Loucy (cell line): ENCODE data around the gene SPACA9.

Experiments
- H2AFZ ChIP-seq: fragments of 200-600 bp; sonication (generic); 2 replicates; pipeline ENCODE4 v1.6.0; 2016; ENCODE audit warnings: antibody characterized with exemption, mild to moderate bottlenecking, low read length, moderate library complexity
- H3F3A ChIP-seq: fragments of 200-600 bp; 2 replicates; pipeline ENCODE4 v1.6.0; 2016; ENCODE audit warnings: antibody characterized with exemption, low read depth, mild to moderate bottlenecking
- H3K27me3 ChIP-seq: fragments of 200-600 bp; sonication (generic); 2 replicates; pipeline ENCODE4 v1.6.1; 2014; ENCODE audit warnings: low read length, mild to moderate bottlenecking; ENCODE audit not compliant: insufficient read depth, poor library complexity, severe bottlenecking
- H3K36me3 ChIP-seq: fragments of 200-600 bp; sonication (generic); 2 replicates; pipeline ENCODE4 v1.6.1; 2016; ENCODE audit warnings: low read length; ENCODE audit not compliant: insufficient read depth
- H3K4me1 ChIP-seq: fragments of 200-600 bp; sonication (generic); 2 replicates; pipeline ENCODE4 v1.5.1; 2014; ENCODE audit warnings: low read length, mild to moderate bottlenecking; ENCODE audit not compliant: insufficient read depth, poor library complexity, severe bottlenecking
- H3K4me2 ChIP-seq: fragments of 200-600 bp; sonication (generic); 2 replicates; pipeline ENCODE4 v1.6.0; 2014; ENCODE audit warnings: antibody characterized with exemption, low read length, low read depth, mild to moderate bottlenecking; ENCODE audit not compliant: poor library complexity, severe bottlenecking
- H3K4me3 ChIP-seq: fragments of 200-600 bp; sonication (generic); 2 replicates; pipeline ENCODE4 v1.5.1; 2014; ENCODE audit warnings: low read length, mild to moderate bottlenecking, mixed read lengths; ENCODE audit not compliant: poor library complexity, severe bottlenecking
- H3K79me2 ChIP-seq: fragments of 200-600 bp; sonication (generic); 2 replicates; pipeline ENCODE4 v1.6.1; 2014; ENCODE audit warnings: low read length; ENCODE audit not compliant: insufficient read depth
- H3K9ac ChIP-seq: fragments of 200-600 bp; sonication (generic); 2 replicates; pipeline ENCODE4 v1.6.0; 2014; ENCODE audit warnings: mild to moderate bottlenecking, low read depth, low read length, moderate library complexity; ENCODE audit not compliant: poor library complexity, severe bottlenecking
- H3K9me2 ChIP-seq: fragments of 200-600 bp; sonication (generic); replicated peaks from 2 replicates; pipeline ENCODE4 v1.6.1; 2016; ENCODE audit warnings: low read depth, low read length, mixed read lengths
- H3K9me3 ChIP-seq: fragments of 200-600 bp; sonication (generic); 2 replicates; pipeline ENCODE4 v1.6.1; 2014; ENCODE audit warnings: mild to moderate bottlenecking, antibody characterized with exemption, low read length, low read depth; ENCODE audit not compliant: insufficient read depth
- H4K20me1 ChIP-seq: fragments of 200-600 bp; sonication (generic); 2 replicates; pipeline ENCODE4 v1.6.0; 2014; ENCODE audit warnings: antibody characterized with exemption, low read length, mild to moderate bottlenecking; ENCODE audit not compliant: insufficient read depth, poor library complexity, severe bottlenecking
- EZH2phosphoT487 ChIP-seq: fragments of 200-600 bp; IDR thresholded peaks from 2 replicates; pipeline ENCODE4 v1.6.1; 2018; ENCODE audit warnings: antibody characterized with exemption, mild to moderate bottlenecking, moderate library complexity, borderline replicate concordance
- TF ChIP-seq, protein P1 (sequence below): fragments of 200-600 bp; sonication (generic); conservative IDR thresholded peaks from 2 replicates; pipeline ENCODE4 v1.5.1; 2014; ENCODE audit warnings: mild to moderate bottlenecking, antibody characterized with exemption, low read length

Gene SPACA9

DNA sequence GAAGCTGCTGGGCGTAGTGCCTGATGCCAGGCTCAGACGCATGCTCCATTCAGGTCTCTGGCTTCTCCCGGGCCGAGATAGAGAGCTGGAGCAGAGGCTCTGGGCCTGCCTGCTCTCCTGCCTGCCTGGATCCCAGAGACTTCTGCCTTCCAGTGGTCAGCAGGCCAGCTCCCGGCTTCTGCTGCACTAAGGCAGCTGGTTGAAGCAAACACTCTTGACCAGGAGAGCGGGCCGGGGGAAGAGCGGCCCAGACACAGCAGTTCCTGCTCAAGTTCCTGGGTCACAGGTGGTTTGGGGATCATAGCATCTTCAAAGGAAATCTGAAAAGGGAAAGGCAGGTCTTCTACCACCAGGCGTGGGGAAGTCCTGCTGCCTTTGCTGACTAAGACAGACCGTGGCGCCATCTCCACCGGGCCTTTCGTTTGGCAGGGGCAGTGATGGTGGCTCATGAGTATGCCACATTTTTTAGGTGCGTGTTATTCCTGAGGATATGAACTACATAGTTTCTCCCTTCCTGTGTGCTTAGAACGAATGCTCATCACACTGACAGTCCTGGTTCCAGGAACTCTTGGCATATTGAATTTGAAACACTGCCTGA lies 31.7 kb upstream of the SPACA9 start:
- H3K4me2 ChIP-seq: no peak overlapping the region
- no peak overlapping the region for H2AFZ ChIP-seq
- H3K9me2 ChIP-seq: no peaks in the 10 kb centered on the region
- H3K36me3 ChIP-seq: no peaks in the 10 kb centered on the region
- peaks cover 32% of the 10 kb centered on the region for H3K4me1 ChIP-seq
- H3K9ac ChIP-seq: no peak overlapping the region
- H3K79me2 ChIP-seq: no peaks in the 10 kb centered on the region
- TF ChIP-seq, protein P1, sequence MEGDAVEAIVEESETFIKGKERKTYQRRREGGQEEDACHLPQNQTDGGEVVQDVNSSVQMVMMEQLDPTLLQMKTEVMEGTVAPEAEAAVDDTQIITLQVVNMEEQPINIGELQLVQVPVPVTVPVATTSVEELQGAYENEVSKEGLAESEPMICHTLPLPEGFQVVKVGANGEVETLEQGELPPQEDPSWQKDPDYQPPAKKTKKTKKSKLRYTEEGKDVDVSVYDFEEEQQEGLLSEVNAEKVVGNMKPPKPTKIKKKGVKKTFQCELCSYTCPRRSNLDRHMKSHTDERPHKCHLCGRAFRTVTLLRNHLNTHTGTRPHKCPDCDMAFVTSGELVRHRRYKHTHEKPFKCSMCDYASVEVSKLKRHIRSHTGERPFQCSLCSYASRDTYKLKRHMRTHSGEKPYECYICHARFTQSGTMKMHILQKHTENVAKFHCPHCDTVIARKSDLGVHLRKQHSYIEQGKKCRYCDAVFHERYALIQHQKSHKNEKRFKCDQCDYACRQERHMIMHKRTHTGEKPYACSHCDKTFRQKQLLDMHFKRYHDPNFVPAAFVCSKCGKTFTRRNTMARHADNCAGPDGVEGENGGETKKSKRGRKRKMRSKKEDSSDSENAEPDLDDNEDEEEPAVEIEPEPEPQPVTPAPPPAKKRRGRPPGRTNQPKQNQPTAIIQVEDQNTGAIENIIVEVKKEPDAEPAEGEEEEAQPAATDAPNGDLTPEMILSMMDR: no peak
- TF ChIP-seq EZH2phosphoT487: no peak
- H3F3A ChIP-seq: no peaks in the 10 kb centered on the region
- no peaks in the 10 kb centered on the region for H4K20me1 ChIP-seq
- H3K9me3 ChIP-seq: no peaks in the 10 kb centered on the region
- H3K27me3 ChIP-seq: no peaks in the 10 kb centered on the region
- H3K4me3 ChIP-seq: no peak overlapping the region

DNA sequence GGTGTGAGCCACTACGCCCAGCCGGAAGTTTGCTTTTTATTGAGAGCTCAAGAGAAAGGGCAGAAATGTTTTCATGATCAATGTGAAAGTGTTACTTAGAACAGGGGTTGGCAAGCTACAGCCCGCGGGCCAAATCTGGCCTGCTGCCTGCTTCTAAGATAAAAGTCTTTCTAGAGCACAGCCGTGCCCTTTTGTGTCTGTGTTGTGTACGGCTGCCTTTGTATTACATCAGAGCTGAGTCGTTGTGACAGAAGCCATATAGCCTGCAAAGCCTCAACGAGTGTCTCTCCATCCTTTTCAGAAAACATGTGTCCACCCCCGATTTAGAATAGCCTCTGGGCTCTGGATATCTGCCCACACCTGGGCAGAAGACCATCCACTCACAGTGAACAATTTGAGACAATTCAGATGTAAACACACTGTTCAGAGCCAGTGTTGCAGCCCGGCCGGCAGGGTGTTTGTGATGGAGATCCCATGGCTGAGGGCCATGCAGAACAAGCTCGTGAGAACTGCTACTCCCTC lies 29.5 kb upstream of the SPACA9 start:
- Histone ChIP-seq H3K4me2 (no peak overlapping the region), H3K36me3 (no peaks in the 10 kb centered on the region)

DNA sequence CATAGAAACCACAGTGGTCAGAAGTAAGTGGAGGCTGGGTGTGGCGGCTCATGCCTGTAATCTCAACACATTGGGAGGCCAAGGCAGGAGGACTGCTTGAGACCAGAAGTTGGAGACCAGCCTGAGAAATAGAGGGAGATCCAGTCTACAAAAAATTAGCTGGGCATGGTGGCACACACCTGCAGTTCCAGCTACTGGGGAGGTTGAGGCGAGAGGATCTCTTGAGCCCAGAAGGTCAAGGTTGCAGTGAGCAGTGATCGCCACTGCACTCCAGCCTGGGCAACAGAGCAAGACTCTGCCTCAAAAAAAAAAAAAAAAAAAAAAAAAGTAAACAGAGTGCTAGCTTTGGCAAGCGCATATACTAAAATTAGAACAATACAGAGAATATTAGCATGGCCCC lies 25.2 kb upstream of the SPACA9 start:
- Histone ChIP-seq H3K4me1 (peaks cover 29% of the 10 kb centered on the region), H3K4me3 (no peak overlapping the region), H3K9me3 (no peaks in the 10 kb centered on the region), H3F3A (no peaks in the 10 kb centered on the region), H4K20me1 (no peaks in the 10 kb centered on the region), H3K4me2 (no peak overlapping the region), H3K36me3 (no peaks in the 10 kb centered on the region), H3K9ac (no peak overlapping the region), H3K27me3 (no peaks in the 10 kb centered on the region), H3K79me2 (no peaks in the 10 kb centered on the region), H2AFZ (no peak overlapping the region), H3K9me2 (no peaks in the 10 kb centered on the region)
- no peak for TF ChIP-seq EZH2phosphoT487
- TF ChIP-seq, protein P1: no peak

More for the DNA sequence above, 29.5 kb upstream of the SPACA9 start:
- no peak overlapping the region for H3K9ac ChIP-seq
- H3K4me3 ChIP-seq: no peak overlapping the region
- TF ChIP-seq, protein P1: no peak
- TF ChIP-seq EZH2phosphoT487: no peak
- H3K4me1 ChIP-seq: peaks cover 32% of the 10 kb centered on the region
- no peaks in the 10 kb centered on the region for H3K9me2 ChIP-seq
- H3K9me3 ChIP-seq: no peaks in the 10 kb centered on the region
- H3K79me2 ChIP-seq: no peaks in the 10 kb centered on the region
- H3F3A ChIP-seq: no peaks in the 10 kb centered on the region
- H3K27me3 ChIP-seq: no peaks in the 10 kb centered on the region
- H2AFZ ChIP-seq: no peak overlapping the region; the same call in 1 of the 2 replicates
- H4K20me1 ChIP-seq: no peaks in the 10 kb centered on the region
